OCI-LY1 (cell line): ENCODE data around the gene ITIH5.

Experiments
- H2AFZ ChIP-seq: fragments of 200-600 bp; sonication (generic), shearing (Covaris generic); 2 replicates; pipeline ENCODE4 v1.6.0; 2014; ENCODE audit warnings: antibody characterized with exemption, mild to moderate bottlenecking, low read length
- H3F3A ChIP-seq: fragments of 200-600 bp; sonication (generic), shearing (Covaris generic); 2 replicates; pipeline ENCODE4 v1.6.0; 2014; ENCODE audit warnings: mild to moderate bottlenecking, antibody characterized with exemption, low read length, moderate library complexity; ENCODE audit not compliant: insufficient read depth
- H3K27ac ChIP-seq: fragments of 200-600 bp; sonication (generic); 2 replicates; pipeline ENCODE4 v1.5.1; 2014; ENCODE audit warnings: low read length, mixed run types, mild to moderate bottlenecking, low read depth; ENCODE audit not compliant: poor library complexity, severe bottlenecking
- H3K27me3 ChIP-seq: fragments of 200-600 bp; sonication (generic); 2 replicates; pipeline ENCODE4 v1.6.0; 2014; ENCODE audit warnings: antibody characterized with exemption, mild to moderate bottlenecking, low read length, moderate library complexity; ENCODE audit not compliant: insufficient read depth
- H3K36me3 ChIP-seq: fragments of 200-600 bp; sonication (generic); 2 replicates; pipeline ENCODE4 v1.6.1; 2014; ENCODE audit warnings: mild to moderate bottlenecking, antibody characterized with exemption, low read length, moderate library complexity, mixed read lengths; ENCODE audit not compliant: insufficient read depth
- H3K4me1 ChIP-seq: fragments of 200-600 bp; sonication (generic); 2 replicates; pipeline ENCODE4 v1.5.1; 2014; ENCODE audit warnings: mild to moderate bottlenecking, low read length, moderate library complexity; ENCODE audit not compliant: insufficient read depth, severe bottlenecking
- H3K4me2 ChIP-seq: fragments of 200-600 bp; sonication (generic), shearing (Covaris generic); 2 replicates; pipeline ENCODE4 v1.6.1; 2014; ENCODE audit warnings: low read length
- H3K4me3 ChIP-seq: fragments of 200-600 bp; sonication (generic); 2 replicates; pipeline ENCODE4 v1.5.1; 2014; ENCODE audit warnings: low read length, low read depth, mild to moderate bottlenecking, mixed read lengths; ENCODE audit not compliant: poor library complexity, severe bottlenecking
- H3K79me2 ChIP-seq: fragments of 200-600 bp; shearing (Covaris generic); 2 replicates; pipeline ENCODE4 v1.6.1; 2016; ENCODE audit warnings: mixed run types, low read length, mixed read lengths; ENCODE audit not compliant: insufficient read depth
- H3K9ac ChIP-seq: fragments of 200-600 bp; sonication (generic), shearing (Covaris generic); 2 replicates; pipeline ENCODE4 v1.6.1; 2014; ENCODE audit warnings: mild to moderate bottlenecking, low read length, mixed read lengths
- H3K9me2 ChIP-seq: fragments of 200-600 bp; sonication (generic), shearing (Covaris generic); 2 replicates; pipeline ENCODE4 v1.6.1; 2014; ENCODE audit warnings: low read depth, mild to moderate bottlenecking, low read length, mixed read lengths
- H3K9me3 ChIP-seq: fragments of 200-600 bp; shearing (Covaris generic); 2 replicates; pipeline ENCODE4 v1.6.1; 2014; ENCODE audit warnings: low read length, mixed read lengths
- H4K20me1 ChIP-seq: fragments of 200-600 bp; sonication (generic), shearing (Covaris generic); 2 replicates; pipeline ENCODE4 v1.6.0; 2016; ENCODE audit warnings: mild to moderate bottlenecking, low read length; ENCODE audit not compliant: insufficient read depth
- CTCF ChIP-seq: fragments of 200-600 bp; sonication (generic), shearing (Covaris generic); IDR thresholded peaks from 2 replicates; pipeline ENCODE4 v1.5.1; 2017; ENCODE audit warnings: mild to moderate bottlenecking, antibody characterized with exemption, low read length, moderate library complexity, mixed read lengths
- EZH2 ChIP-seq: fragments of 200-600 bp; sonication (generic), shearing (Covaris generic); IDR thresholded peaks from 2 replicates; pipeline ENCODE4 v1.8.0; 2017; ENCODE audit warnings: borderline replicate concordance, mixed run types, mild to moderate bottlenecking, antibody characterized with exemption, low read length, moderate library complexity, mixed read lengths

ITIH5 gene

GRCh38 chr10:7534480-7534852 lies 132.3 kb downstream of the ITIH5 start:
- no peaks in the 10 kb centered on the region for H3F3A ChIP-seq
- H3K9ac ChIP-seq: no peak overlapping the region
- no peak overlapping the region for H3K4me2 ChIP-seq
- no peaks in the 10 kb centered on the region; the same call in 1 of the 2 replicates for H3K36me3 ChIP-seq
- no peaks in the 10 kb centered on the region for H3K4me1 ChIP-seq
- H3K9me3 ChIP-seq: no peaks in the 10 kb centered on the region
- TF ChIP-seq CTCF (no peak), EZH2 (no peak)
- no peaks in the 10 kb centered on the region for H3K27me3 ChIP-seq
- no peaks in the 10 kb centered on the region for H4K20me1 ChIP-seq
- H3K27ac ChIP-seq: no peak overlapping the region
- H3K9me2 ChIP-seq: no peaks in the 10 kb centered on the region
- no peaks in the 10 kb centered on the region for H3K79me2 ChIP-seq
- H3K4me3 ChIP-seq: no peak overlapping the region
- H2AFZ ChIP-seq: no peak overlapping the region

GRCh38 chr10:7533657-7534479 lies 132.9 kb downstream of the ITIH5 start:
- Histone ChIP-seq H3K36me3 (no peaks in the 10 kb centered on the region; the same call in 1 of the 2 replicates), H3K9me3 (no peaks in the 10 kb centered on the region), H3K9me2 (no peaks in the 10 kb centered on the region), H3K79me2 (no peaks in the 10 kb centered on the region), H3K4me2 (no peak overlapping the region), H3K27ac (no peak overlapping the region), H2AFZ (no peak overlapping the region), H3K9ac (no peak overlapping the region), H4K20me1 (no peaks in the 10 kb centered on the region), H3F3A (no peaks in the 10 kb centered on the region), H3K4me3 (no peak overlapping the region), H3K4me1 (no peaks in the 10 kb centered on the region), H3K27me3 (no peaks in the 10 kb centered on the region)
- no peak for TF ChIP-seq EZH2

GRCh38 chr10:7532723-7533498 lies 133.9 kb downstream of the ITIH5 start:
- no peak overlapping the region for H2AFZ ChIP-seq
- no peaks in the 10 kb centered on the region for H3K4me1 ChIP-seq
- no peak overlapping the region for H3K27ac ChIP-seq
- no peaks in the 10 kb centered on the region for H3K79me2 ChIP-seq
- H3K27me3 ChIP-seq: no peaks in the 10 kb centered on the region
- no peak overlapping the region for H3K9ac ChIP-seq
- no peaks in the 10 kb centered on the region for H3K9me3 ChIP-seq
- no peaks in the 10 kb centered on the region for H4K20me1 ChIP-seq
- no peaks in the 10 kb centered on the region for H3K36me3 ChIP-seq
- no peaks in the 10 kb centered on the region for H3K9me2 ChIP-seq
- TF ChIP-seq EZH2 (no peak), CTCF (no peak)
- H3K4me3 ChIP-seq: no peak overlapping the region
- H3F3A ChIP-seq: no peaks in the 10 kb centered on the region
- H3K4me2 ChIP-seq: no peak overlapping the region
